Stimulated activated CD4-positive, alpha-beta T cell treated with anti-CD3 and anti-CD28 coated beads, Interleukin-2, amount 100 ng/mL, for 4 hours (primary cell): ENCODE data around the gene RCN2.
"Not testable (repeated sequence)": the region's sequence is repeated elsewhere in the genome, so short reads cannot be mapped to it uniquely, and the experiment has no call there.

ENCODE experiments used
- DNase-seq: peaks from one replicate; pipeline ENCODE4 v3.0.0-alpha.2; 2020; ENCODE audit warnings: low read depth

The RCN2 gene, protein sequence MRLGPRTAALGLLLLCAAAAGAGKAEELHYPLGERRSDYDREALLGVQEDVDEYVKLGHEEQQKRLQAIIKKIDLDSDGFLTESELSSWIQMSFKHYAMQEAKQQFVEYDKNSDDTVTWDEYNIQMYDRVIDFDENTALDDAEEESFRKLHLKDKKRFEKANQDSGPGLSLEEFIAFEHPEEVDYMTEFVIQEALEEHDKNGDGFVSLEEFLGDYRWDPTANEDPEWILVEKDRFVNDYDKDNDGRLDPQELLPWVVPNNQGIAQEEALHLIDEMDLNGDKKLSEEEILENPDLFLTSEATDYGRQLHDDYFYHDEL

DNA sequence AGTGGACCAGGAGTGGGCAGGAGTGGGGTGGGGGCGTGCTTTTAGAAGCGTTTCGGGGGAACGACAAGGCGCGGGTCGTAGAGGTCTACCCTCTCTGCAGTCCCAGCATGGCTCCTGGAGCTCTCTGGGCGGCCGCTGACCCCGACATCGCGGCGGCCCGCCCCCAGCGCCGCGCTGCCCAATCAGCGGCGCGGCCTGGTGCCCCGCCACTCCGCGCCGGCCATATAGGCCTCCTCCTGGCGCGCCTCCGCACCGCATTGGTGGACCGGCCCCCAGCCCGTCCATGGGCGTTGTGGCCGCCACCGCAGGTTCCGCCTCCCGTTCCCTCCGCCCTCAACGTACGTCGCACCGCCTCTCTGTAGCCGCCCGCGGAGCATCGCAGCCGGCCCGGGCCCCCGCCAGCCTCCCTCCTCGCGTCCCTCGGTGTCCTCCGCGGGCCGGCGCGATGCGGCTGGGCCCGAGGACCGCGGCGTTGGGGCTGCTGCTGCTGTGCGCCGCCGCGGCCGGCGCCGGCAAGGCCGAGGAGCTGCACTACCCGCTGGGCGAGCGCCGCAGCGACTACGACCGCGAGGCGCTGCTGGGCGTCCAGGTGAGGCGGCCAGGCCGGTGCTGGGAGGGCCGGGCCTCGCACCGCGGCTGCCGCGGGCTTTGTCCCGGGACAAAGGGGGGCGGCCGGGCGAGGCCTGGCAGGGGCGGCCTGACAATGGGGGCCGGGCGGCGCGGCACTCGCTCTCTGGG, at the start of gene RCN2:
TSS of gene RCN2 (plus strand) at position 353 of the 738 bp plus-strand sequence. CDS start at position 446, 93 bp downstream.
- peak; percentile 82 for DNase-seq

DNA sequence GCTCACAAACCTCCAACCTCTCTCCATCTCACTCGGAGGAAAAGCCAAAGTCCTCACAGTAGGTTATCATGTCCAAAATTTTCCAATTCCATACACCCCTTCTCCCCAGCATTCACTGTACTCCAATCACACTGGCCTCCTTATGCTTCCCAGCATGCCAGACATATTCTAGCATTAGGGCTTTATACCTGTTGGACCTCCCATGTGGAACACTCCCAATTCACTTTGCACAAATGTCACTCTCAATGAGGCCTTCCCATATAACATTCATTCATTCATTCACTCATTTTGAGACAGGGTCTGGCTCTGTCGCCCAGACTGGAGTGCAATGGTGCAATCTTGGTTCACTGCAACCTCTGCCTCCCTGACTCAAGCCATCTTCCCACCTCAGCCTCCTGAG, 46.3 kb upstream of the RCN2 start:
- no peak for DNase-seq

DNA sequence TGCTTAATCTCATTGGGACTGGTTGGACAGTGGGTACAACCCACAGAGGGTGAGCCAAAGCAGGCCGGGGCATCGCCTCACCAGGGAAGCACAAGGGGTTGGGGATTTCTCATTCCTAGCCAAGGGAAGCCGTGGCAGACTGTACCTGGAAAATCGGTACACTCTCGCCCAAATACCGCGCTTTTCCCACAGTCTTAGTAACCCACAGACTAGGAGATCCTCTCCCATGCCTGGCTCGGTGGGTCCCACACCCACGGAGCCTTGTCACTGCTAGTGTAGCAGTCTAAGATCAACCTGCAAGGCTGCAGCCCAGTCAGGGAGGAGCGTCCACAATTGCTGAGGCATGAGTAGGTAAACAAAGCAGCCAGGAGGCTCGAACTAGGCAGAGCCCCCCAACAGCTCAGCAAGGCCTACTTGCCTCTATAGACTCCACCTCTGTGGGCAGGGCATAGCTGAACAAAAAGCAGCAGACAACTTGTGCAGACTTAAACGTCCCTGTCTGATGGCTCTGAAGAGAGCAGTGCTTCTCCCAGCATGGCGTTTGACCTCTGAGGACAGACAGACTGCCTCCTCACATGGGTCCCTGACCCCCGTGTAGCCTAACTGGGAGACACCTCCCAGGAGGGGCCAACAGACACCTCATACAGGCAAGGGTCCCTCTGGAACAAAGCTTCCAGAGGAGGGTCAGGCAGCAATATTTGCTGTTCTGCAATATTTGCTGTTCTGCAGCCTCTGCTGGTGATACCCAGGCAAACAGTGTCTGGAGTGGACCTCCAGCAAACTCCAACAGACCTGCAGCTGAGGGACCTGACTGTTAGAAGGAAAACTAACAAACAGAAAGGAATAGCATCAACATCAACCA, 44.0 kb upstream of the RCN2 start:
- DNase-seq: not testable (repeated sequence)

DNA sequence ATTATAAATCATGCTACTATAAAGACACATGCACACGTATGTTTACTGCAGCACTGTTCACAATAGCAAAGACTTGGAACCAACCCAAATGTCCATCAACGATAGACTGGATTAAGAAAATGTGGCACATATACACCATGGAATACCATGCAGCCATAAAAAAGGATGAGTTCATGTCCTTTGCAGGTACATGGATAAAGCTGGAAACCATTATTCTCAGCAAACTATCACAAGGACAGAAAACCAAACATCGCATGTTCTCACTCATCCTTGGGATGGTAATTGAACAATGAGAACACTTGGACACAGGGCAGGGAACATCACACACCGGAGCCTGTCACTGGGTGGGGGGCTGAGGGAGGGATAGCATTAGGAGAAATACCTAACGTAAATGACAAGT, 38.7 kb upstream of the RCN2 start:
- not testable (repeated sequence) for DNase-seq

DNA sequence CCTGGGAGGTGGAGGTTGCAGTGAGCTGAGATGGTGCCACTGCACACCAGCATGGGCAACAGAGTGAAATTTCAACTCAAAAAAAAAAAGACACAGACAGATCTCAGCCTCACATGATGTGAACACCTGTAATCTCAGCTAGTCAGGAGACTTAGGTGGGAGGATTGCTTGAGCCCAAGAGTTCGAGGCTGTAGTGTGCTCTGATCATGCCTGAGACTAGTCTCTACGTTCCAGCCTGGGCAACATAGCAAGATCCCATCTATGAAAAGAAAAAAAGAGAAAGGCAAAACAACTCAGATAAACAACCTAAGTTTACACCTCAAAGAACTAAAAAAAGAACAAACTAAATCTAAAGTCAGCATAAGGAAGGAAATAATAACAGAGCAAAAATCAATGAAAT, 37.4 kb upstream of the RCN2 start:
- no peak for DNase-seq

DNA sequence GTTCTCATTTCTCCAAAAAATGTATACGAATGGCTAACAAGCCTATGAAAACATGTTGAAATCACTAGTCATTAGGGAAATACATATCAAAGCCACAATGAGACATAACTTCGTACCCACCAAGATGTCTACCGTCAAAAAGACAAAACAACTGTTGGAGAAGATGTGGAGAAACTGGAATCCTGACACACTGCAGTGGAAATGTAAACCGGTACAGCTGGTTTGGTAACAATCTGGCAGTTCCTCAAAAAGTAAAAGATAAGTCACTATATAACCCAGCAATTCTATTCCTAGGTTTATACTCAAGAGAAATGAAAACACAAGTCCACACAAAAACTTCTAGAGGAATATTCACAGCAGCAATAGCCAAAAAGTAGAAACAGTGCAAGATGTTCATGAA, 33.4 kb upstream of the RCN2 start:
- DNase-seq: no peak

DNA sequence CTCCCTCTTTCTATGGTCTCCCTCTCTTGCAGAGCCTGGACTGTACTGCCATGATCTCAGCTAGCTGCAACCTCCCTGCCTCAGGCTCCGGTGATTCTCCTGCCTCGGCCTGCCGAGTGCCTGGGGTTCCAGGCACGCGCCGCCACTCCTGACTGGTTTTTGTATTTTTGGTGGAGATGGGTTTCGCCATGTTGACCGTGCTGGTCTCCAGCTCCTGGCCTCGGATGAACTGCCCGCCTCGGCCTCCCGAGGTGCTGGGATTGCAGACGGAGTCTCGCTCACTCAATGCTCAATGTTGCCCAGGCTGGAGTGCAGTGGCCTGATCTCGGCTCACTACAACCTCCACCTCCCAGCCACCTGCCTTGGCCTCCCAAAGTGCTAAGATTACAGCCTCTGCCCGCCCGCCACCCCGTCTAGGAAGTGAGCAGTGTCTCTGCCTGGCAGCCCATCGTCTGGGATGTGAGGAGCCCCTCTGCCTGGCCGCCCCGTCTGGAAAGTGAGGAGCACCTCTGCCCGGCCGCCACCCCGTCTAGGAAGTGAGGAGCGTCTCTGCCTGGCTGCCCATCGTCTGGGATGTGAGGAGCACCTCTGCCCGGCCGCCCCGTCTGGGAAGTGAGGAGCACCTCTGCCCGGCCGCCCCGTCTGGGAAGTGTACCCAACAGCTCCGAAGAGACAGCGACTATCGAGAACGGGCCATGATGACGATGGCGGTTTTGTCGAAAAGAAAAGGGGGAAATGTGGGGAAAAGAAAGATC, 32.2 kb upstream of the RCN2 start:
- DNase-seq: not testable (repeated sequence)

DNA sequence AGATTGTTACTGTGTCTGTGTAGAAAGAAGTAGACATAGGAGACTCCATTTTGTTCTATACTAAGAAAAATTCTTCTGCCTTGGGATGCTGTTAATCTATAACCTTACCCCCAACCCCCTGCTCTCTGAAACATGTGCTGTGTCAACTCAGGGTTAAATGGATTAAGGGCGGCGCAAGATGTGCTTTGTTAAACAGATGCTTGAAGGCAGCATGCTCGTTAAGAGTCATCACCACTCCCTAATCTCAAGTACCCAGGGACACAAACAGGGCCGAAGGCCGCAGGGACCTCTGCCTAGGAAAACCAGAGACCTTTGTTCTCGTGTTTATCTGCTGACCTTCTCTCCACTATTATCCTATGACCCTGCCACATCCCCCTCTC, 31.6 kb upstream of the RCN2 start:
- not testable (repeated sequence) for DNase-seq

DNA sequence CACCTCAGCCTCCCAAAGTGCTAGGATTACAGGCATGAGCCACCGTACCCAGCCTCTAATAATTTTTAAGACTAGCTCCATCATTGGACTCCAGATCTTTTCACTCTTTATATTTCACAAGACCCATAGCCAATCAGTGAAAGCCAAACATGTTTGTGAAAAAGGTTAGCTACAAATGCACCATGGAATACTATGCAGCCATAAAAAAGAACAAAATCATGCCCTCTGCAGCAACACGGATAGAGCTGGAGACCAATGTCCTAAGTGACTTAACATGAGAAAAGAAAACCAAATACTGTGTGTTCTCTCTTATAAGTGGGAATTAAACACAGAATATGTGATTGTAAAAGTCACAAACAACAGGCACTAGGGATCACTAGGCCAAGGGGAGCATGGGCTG, 29.6 kb upstream of the RCN2 start:
- DNase-seq: no peak

DNA sequence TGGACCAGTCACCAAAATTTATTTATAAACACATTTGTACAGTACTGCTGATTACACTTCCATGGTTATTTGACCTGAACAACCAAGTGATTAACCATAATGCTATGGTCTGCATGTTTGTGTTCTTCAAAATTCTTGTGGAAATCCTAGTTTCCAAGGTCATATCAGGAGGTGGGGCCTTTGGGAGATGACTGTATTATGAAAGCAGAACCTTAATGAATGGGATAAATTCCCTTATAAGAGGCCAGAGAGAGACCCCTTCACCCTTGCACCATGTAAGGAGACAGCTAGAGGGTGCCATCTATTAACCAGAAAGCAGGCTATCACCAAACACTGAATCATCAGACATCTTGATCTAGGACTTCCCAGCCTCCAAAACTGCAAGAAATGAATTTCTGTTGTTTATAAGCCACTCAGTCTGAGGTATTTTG, 28.3 kb upstream of the RCN2 start:
- no peak for DNase-seq

DNA sequence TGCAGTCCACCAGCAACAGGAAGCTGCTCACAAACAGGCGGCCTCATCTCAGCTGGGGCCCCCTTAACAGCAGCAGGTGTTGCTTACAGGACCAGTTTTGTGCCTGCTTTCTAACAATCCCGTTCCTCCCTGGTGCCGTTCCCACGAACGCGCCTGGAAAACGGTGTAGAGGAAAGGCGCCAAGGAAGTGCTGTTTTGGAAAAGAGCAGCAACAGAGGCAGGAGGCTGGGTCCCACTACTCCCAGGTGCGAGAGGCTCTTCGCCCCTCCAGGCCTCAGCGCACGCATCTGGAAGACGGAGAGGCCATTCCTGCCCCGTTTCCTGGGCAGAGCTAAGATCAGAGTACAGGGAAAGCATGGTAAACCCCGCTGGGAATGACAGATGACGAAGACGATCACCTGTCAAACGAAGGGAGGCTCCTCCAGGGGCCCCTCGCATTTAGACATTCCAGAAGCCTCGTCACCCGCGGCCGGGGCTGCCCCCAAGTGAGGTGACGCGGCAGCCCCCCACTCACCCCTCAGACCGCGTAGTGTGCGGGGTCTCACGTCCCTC, 27.0 kb upstream of the RCN2 start:
- no peak for DNase-seq

DNA sequence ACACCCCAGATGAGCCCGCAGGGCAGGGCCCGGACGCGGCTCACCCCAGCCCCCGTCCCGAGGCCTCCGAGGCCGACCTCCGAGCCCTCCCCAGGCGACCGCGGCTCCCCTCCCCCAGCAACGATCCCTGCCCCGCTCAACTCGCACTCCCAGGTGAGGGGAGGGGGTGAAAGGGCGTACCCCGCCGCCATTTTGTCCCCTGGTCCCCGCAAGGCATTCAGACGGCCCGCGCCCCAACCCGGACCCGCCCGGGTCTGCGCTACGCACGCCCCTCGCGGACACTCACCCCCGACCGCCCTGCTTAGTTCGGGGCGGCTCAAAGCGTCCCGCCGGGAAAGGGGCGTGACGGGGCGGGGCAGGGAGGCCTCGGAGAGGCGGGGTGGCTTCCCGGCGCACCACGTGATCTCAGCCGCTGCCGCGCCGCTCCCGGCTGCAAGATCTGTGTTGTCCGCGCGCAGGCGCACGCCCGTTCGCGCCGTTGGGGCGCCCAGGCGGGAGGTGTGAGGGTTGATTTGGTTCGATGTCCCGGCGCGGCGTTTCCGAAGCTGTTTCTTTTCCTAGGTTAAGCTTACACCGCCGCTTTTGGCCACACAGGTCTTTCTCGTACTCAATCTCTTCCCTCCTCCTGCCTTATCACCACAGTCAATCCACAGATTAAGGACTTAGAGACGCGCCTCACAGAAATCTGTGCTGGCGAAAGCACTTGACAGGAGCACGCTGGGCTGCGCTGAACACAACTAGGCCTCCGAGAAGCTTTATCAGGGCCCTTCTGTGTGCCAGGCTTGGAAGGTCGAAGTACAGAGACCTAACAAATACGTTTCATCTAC, 26.3 kb upstream of the RCN2 start, which contains the start of gene SCAPER:
TSS of gene SCAPER (minus strand) at position 328 of the 827 bp plus-strand sequence. CDS start 21,523 bp downstream, outside the sequence.
- DNase-seq: peak; percentile 89

DNA sequence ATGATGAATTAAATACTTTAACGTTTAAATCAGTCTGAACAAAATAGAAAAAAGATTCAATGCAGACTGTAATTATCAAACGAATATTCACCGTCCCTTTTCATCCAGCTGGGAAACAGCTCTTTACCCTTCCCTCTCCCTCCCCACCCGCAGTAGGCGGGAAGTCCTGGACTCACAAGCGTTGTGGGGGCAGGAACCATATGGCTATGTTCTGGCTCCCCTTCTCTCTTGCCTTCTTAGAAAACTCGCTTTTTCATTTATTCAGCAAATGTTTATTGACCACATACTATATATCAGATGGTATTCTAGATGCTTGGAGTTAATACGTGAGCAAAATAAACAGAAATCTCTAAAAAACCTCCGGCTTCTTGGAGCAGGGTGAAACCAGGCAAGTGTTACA, 25.7 kb upstream of the RCN2 start:
- DNase-seq: no peak

DNA sequence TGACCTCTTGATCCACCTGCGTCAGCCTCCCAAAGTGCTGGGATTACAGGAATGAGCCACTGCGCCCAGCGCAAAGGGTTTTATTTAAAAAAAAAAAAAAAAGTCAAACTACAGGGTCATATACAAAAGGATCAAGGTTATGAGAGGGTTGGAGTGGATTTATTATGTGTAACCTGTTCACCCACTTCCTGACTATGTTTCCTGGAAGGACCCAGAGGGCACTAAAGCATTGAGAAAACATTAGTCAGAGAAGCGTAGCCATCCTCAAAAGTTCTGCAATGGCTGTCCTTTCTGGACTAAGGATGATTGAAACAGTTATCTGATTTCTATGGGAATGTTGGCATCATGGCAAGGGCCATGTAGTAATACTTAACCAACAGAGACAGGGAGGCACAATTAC, 19.1 kb upstream of the RCN2 start:
- DNase-seq: no peak

DNA sequence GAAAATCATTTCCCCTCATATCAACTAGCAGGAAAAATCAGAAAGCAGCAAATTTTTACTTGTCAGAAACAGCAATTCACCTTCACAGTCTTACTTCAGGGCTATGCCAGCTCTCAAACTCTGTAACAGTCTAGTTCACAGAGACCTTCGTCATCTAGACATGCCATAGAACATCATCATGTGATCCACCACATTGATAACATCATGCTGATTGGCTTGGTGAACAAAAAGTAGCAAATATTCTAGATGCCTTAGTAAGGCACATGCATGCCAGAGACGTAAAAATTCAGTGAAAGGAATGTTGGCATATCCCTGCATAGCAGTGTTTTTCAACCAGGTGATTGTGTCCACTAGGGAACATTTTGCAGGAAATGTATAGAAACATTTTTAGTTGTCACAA, 17.8 kb upstream of the RCN2 start:
- no peak for DNase-seq

DNA sequence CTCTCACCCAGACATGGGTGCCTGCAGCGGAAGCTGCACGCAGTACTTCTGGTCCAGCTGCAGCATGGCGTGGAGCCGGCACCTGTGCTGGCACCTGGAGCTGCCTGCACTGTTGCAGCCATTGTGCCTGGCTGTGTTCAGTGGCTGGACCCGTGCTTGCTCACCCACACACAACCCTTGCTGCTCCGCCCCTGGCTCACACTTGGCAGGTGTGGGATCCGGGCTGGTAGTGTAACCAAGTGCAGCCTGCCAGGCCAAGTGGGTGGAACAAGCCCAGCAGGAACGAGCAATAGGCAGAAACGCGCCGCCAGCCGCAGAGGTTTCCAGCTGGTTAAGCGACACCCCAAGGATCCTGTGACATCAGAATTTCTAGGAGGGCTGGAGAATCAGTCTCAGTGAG, 15.2 kb upstream of the RCN2 start:
- DNase-seq: no peak

DNA sequence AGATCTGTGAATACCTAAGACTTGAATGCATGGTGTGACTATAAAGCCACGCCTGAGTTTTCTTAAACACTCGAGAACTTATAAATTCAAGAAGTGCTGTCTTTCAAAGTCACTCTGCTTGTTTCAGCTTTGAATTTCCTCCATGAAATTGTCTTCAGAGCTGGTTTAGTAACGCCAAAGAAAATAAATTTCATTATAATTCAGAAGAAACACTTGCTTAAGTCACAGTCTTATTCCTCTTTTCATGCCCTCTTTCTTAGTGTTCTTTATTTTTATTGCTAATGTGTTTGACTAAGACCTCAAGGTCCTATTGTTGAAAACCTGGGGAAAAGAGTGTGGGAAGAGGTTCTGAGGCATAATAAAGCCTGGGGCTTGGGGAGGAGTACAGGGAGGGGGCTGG, 3.3 kb upstream of the RCN2 start:
- DNase-seq: no peak

DNA sequence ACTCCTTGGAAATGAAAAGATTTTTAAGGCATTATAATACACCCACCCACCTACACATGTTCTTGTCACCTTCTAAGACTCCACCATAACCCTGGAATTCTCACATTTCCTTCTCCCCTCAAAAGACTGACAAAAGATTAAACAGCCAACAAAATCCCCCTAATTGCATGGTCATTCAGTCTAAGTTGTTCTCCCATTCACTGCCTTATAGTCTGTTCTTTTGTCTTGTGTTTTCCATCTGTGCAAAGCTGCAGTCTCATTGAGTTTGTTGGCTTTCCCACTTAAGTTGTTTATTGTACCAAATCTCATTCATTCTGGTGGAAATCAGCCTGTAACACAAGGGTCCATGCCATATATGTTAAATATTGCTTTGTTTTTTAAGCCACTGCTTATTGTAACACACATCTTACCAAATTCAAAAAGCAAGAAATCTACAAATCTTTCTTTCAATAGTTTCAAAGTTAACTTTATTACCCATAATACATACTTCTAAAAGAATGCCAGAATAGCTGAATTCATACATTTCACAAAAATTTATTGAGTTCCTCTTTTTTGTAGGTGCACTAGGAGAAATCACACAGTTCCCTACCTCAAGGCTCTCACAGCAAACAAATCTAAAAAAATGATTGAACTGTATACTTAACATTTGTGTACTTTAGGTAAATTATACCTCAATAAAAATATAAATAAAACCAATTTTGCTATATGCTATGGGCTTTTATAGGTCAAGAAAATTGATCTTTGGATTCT, 2.4 kb upstream of the RCN2 start:
- DNase-seq: no peak

DNA sequence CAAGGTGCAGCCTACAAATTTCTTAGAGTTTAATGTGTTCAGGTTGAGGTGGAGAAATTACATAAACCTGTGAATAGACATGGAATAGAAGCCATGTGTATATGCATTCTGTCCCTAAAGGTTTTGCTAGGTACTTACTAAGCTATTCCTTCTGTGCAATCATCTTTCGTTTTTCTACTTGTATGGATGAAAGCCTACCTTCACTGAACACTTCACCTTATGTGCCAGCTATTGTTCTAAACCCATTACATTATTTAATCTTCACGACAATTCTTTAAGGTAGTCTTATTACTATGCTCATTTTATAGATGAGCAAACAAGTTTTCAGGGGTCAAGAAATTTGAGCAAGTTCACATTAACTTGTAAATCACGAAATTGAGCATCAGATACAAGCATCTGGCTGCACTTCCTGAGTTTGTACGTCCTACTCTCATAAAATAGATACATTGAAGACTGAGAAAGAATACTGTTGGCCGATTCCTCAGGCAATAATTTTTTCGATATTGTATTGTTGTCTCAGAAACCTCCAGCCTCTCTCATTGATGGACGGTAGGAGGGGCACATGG, 635 bp upstream of the RCN2 start:
- no peak for DNase-seq
